C4-2B (cell line): ENCODE data around the gene YBX1.

Experiments
- H3K27ac ChIP-seq: fragments of 450-650 bp; 2 replicates; pipeline ENCODE4 v1.5.1; 2017
- CTCF ChIP-seq: fragments of 450-650 bp; conservative IDR thresholded peaks from 2 replicates; pipeline ENCODE4 v1.5.1; 2017; ENCODE audit warnings: mild to moderate bottlenecking
- ZFX ChIP-seq: fragments of 450-650 bp; IDR thresholded peaks from 2 replicates; pipeline ENCODE4 v1.6.1; 2017

Gene YBX1

DNA sequence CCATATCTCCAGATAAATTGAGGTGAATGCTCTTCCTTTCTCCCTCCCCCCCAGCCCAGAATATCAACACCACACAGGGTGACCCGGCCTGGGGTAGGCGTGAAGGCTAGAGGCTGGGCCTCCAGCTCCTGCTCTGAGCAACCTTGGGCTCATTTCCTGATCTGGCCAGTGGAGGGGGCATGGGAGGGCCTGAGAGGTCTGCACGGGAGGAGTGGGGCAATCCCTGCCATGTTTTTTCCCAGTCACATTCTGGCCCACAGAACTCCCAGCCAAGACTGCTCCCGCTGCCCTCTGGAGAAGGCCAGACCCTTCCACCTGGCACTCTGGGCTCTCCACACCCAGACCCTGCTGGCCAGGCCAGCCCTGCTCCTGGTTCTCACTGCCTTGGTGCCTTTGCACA lies 53.9 kb downstream of the YBX1 start:
- peak; percentile 16; the same call in 1 of the 2 replicates for TF ChIP-seq CTCF
- TF ChIP-seq ZFX: no peak
- peak overlapping the region; percentile 46 for H3K27ac ChIP-seq

- TF ChIP-seq CTCF: no peak
- no peak for TF ChIP-seq ZFX
- peak overlapping the region; percentile 46 for H3K27ac ChIP-seq
Measured at GRCh38 chr1:42736571-42737200, 54.5 kb downstream of the YBX1 start.

DNA sequence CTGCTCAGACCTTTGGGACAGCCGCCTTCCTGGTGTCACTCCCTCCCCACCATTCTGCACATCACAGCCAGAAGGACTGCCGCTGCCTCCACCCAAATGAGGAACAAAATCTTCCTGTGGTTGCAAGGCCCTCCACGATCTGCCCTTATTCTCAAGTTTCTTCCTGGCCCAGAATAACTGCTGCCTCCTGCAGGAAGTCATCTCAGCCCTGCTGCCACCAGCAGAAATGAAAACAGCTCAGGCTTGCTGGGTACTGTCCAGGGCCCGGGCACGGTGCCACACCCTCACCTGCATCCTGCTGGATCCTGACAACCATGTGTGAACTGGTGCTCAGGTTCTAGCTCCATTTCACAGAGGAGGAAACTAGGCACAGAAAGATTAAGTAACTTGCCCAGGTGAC lies 55.0 kb downstream of the YBX1 start:
- H3K27ac ChIP-seq: peak overlapping the region; percentile 46

GRCh38 chr1:42737986-42738677 lies 55.9 kb downstream of the YBX1 start:
- TF ChIP-seq CTCF (no peak), ZFX (no peak)

More for the DNA sequence above, 55.0 kb downstream of the YBX1 start:
- TF ChIP-seq CTCF (no peak; the same call in 1 of the 2 replicates), ZFX (no peak)

DNA sequence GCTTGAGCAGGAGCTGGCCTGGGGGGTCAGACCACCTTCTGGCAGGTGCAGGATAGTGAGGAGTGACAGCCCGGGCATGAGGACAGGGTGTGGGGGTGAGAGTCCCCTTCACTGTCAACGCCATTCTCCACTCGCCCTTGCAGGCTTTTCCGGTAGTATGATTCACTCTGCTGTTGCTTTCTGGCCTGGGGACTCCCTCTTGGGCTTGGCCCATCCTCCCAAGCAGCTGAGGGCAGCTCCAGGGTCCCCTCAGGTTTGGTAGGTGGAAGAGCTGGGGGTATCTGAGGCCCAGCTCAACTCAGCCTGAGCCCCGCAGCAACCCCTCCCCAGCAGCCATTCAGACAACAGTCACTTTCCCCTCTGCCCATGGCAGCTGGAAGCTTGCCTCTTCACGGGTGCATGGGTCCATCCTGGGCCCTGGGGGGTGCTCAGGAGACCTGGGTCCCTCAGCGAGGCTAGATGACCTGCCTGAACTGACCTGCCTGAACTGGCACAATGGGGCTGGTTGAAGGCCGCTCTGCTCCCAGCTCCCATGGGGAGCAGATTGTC lies 56.5 kb downstream of the YBX1 start:
- TF ChIP-seq ZFX: no peak
- no peak overlapping the region for H3K27ac ChIP-seq

More at GRCh38 chr1:42737986-42738677, 55.9 kb downstream of the YBX1 start:
- peak overlapping the region; percentile 46 for H3K27ac ChIP-seq

DNA sequence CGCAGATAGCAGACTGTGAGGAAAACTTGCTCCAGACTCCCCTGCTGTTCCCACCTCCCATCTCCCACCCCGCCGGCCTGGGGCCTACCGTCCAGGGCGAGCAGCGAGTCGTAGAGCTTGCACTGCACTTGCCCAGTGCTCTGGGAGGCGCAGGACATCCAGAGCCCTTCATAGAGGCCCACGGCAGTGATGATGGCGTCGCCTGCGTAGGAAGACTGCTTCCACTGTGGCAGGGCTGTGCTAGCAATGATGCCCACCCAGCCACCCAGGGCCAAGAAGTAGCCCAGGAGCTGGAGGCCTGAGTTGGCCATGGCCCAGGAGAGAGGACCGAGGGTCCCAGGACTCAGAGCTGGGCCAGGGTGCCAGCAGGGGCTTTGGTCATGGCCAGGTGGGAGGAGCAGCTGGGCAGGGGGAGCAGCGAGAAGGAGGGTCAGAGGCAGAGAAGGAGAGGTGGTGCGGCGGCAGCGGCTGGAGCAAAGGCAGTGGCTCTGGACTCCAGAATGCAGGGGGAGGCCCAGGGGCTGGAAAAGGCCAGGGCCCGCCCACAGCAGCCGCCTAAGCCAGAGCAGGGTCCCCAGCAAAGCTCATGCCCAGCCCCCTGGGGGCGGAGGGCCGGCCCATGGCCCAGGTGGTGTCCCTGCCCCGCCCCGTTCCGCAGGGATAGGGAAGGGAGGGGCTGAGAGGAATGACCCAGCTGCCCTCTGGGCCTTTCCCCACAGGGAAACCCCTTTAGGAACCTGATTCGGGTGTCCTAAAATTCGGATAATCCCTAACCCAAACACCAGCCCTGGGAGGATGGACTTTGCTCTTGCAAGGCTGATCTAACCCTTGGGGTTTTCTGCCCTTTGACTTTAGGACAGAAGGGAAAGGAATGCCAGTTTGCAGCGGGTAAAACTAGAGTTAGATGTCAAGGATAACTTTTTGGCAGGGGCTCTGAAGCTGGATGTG lies 57.8 kb downstream of the YBX1 start, which contains the start of gene CLDN19:
CLDN19 (minus strand) TSS at position 484 of the 948 bp plus-strand sequence; CDS start at position 311, 173 bp downstream.
- no peak for TF ChIP-seq CTCF
- no peak for TF ChIP-seq ZFX
- H3K27ac ChIP-seq: no peak within 1 kb of the TSS

GRCh38 chr1:42740851-42741580 lies 58.8 kb downstream of the YBX1 start:
- H3K27ac ChIP-seq: no peak overlapping the region
- TF ChIP-seq CTCF: no peak
- TF ChIP-seq ZFX: no peak
